ENCODE measurements around the gene IGF2BP2.

DNA sequence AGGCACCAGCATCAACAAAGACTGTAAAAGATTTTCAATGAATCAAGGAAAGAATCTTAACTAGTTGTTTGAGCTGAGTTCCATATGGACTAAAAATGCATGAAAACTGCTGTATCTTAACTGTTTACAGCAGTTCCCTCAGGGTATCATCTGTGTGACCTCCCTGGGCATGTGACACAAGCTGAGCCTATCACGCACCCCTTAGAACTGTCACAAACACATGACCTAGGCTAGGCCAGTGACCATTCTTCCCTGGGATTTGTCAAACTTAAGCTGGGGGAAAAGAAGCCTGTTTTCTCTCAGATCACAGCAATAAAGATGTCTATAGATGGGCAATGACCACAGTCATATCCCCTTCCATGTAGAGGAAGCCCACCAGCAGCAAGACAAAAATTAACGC is 35.7 kb downstream of the IGF2BP2 start:
- TF ChIP-seq CTCF (conservative IDR thresholded peaks at IDR 0.05; ENCODE audit: low read depth, low read length) = no peak
- TF ChIP-seq EZH2 (IDR thresholded peaks at IDR 0.05; ENCODE audit: borderline replicate concordance, low read depth, low read length, poor library complexity, severe bottlenecking) = no peak

All from A673 (cell line).